GM12873 (cell line): Measurements from ENCODE around the gene NAALADL2.

Experiments used
- TF ChIP-seq, protein P1 (sequence below): IDR thresholded peaks from 2 replicates; pipeline ENCODE4 v1.5.1; 2012; ENCODE audit warnings: low read depth, mild to moderate bottlenecking, moderate library complexity, low read length, control low read depth; ENCODE audit not compliant: insufficient read depth; ENCODE audit errors: missing control alignments

NAALADL2 gene

DNA sequence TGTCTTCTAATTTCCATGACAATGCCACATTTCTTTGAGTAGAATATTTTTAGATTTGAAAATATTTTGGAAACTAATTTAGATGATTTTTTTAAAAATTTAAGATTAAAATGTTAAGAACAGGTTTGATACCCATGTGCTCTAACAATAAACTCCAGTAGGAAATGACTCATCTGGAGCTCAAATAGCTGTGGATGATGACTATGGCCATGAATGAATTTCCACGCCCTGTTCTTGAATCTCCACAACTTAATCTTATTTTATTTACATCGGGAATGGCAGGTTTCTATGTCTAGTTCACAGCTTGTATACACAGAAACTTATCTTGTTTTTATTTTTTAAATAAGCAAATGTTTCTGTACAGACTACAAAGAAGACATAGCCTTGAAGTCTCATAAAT, 726.8 kb downstream of the NAALADL2 start:
- TF ChIP-seq, protein P1, sequence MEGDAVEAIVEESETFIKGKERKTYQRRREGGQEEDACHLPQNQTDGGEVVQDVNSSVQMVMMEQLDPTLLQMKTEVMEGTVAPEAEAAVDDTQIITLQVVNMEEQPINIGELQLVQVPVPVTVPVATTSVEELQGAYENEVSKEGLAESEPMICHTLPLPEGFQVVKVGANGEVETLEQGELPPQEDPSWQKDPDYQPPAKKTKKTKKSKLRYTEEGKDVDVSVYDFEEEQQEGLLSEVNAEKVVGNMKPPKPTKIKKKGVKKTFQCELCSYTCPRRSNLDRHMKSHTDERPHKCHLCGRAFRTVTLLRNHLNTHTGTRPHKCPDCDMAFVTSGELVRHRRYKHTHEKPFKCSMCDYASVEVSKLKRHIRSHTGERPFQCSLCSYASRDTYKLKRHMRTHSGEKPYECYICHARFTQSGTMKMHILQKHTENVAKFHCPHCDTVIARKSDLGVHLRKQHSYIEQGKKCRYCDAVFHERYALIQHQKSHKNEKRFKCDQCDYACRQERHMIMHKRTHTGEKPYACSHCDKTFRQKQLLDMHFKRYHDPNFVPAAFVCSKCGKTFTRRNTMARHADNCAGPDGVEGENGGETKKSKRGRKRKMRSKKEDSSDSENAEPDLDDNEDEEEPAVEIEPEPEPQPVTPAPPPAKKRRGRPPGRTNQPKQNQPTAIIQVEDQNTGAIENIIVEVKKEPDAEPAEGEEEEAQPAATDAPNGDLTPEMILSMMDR = no peak

DNA sequence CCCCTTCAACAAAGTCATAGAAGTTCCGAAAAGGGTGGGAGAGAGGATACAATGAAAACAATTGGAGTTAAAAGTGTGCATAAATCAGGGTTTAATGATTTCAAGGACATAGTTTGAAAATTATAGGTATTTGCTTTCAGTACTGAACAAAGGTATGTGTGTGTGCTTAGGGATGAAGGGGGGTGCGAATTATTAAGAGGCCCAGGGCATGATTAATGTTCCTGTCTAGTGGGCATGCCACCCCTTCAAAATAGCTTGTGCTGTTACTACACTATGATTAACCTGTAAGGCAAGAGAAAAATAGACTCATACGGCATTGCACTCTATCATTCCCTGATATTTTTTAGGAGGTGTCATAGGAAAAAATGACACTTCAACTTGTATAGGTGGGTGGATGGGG, 731.6 kb downstream of the NAALADL2 start:
- TF ChIP-seq, protein P1 = no peak

DNA sequence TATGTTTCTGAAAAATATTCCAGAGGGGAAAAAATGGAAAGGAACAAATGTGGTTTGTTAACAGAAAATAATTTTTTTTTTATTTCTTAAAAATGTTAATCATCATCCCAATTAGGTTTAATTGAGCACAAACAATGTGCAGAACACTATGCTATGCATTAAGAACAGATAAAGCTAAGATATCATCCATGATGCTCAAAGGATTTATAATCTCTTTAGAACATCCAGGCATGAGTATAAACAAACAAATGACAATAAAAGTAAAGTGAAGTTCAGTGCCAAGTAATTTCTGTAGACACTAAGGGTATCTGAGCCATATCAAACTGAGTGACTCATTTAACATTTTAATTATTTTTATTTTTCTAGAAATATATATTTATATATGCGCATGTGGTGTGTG, 732.2 kb downstream of the NAALADL2 start:
- TF ChIP-seq, protein P1 = no peak

DNA sequence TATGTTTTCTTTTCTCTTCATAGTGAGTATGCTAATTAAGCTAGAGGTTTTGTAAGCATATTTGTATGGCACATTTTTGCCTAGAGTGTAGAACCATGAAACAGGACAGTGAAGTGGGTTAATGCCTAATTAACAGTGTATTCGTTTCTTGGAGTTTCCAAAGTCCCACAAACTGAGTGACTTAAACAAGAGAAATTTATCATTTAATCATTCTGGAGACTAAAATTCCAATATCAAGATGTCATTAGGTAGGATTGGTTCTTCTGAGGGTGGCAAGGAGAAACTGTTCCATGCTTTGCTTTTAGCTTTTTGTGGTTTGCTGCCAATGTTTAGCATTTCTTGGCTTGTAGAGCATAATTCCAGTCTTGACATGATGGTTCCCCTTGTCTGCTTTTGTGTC, 734.2 kb downstream of the NAALADL2 start:
- TF ChIP-seq, protein P1 = no peak

DNA sequence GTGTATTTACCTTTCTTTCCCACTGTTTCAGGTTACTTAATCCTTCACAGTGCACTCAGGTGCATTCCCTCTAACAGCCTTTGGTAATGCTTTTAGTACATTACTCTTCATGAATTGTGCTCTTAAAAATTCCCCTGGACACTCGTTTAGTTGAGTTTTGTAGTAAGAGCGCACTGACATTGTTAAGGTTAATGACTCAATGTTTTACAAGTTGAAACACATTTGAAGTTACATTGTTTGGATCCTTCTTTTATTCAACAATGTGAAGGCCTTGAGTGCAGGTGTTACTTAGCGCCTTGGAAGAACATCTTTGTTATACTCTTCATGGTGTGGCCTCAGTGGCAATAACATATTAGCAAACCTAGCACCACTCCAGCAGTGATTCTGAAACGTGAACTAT, 739.6 kb downstream of the NAALADL2 start:
- TF ChIP-seq, protein P1 = no peak

DNA sequence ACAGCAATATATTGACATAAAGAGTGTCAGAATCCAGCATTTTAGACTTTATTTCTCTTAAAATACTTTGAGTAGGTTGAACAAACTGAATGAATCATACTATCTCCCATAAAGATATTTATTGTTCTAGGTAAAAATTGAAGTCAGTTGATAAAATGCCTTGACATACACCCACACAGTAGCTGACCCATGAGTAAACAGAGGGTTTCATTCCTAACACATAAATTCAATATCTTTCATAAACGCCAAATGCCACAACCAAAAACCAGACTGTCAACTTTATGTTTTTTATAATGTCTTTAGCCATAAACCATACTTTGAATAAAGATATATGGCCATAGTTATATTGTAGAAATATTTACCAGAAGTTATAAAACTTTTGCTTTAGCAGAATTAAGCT, 742.4 kb downstream of the NAALADL2 start:
- TF ChIP-seq, protein P1 = no peak

DNA sequence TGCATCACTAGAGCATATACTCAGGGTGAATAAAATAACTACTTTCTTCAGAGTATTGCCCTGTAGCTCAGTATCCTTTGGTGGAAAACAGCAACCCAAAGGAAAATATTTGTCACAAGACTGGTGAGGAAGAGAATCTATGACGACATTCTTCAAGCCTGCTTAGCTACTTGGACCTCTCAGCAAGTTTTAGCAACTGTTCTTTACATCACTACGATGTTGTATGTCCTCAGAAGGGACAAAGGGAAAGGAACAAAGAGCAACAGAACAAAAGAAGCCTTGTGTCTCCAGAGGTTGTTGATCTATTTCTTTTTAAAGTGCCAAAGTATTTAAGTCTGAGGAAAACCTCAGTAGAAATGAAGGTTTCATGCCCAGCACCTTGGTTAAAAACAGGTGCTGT, 746.7 kb downstream of the NAALADL2 start:
- TF ChIP-seq, protein P1 = no peak
